Stimulated activated CD8-positive, alpha-beta memory T cell treated with anti-CD3 and anti-CD28 coated beads, Interleukin-4, amount 100 ng/mL, for 24 hours (primary cell): ENCODE data around the gene SRRD.

Source experiments
- DNase-seq: peaks from one replicate; pipeline ENCODE4 v3.0.0-alpha.2; 2020; ENCODE audit warnings: low read depth

The SRRD gene

DNA sequence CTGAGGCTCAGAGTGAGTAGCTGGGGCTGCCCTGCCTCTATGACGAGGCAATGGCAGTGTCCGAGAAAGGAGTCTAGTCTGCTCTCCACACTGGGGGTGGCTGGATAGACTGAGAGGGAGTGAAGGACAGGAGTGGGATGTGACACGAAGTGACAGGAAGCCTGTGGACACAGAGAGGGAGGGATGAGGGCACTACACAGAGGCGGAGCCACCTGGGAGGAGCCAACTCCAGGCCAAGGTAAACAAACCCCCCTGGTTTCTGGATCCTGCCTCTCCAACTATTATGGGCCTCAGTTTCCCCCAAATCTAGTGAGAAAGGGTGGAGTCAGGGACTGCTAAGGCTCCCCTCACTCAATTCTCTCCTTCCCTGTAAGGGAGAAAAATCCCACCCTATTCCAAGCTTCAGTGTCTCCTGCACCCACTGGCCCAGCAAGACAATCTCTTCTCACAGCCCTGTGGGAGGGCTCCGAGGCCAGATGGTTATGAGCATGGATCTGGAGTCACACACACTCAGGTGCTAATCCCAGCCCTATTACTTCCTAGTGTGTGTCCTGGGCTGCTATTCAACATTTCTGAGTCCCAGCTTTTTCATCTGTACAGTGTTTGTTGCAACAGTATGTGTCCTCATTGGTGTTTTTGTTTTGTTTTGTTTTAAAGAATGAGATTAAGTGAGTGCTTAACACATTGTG is 29.7 kb upstream of the SRRD start:
- DNase-seq: no peak

DNA sequence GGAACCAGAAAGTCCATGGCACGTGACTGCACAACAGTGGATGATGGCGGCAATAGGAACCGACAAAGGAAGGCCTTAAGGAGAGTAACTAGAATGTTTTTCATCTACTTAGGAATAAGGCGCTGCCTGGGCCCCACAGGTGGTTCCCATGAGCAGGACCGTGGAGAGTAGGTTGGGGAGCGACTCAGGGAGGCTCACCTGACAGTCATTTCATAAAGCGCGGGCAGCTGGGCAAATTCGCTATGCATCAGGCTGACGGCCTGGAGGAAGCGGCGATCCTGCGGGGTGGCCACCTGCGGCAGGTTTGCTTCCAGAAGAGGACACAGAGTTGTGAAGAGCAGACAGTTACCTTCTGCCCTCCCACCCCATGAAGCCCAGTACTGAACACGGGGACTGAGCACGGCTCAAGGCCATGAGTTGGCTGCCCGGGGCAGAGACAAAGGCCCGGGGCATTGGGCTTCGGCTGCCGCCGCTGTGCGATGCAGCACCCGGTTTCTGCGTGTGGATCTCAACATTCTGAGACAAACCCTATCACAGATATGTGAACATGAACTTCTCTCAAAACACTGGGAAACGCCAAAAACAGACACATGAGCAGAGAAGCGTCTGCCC is 25.9 kb upstream of the SRRD start:
- no peak for DNase-seq

DNA sequence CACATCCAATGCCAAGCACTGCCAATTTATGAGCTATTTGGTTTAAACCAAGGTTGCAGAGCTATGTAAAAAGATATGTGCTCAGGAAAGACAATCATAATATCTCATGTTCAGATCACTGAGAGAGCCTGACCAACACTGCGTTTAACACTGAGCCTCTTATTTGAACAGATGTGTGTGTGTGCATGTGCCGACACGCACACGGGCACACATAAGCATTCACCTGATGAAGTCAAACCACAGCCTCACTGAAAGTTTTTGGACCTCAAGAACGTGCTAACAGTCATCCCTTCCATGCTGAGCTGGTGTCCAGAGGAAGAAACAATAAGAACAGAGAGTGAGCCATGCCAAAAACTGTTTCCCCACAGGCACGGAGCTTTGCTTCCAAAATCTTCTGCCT is 23.5 kb upstream of the SRRD start:
- no peak for DNase-seq

DNA sequence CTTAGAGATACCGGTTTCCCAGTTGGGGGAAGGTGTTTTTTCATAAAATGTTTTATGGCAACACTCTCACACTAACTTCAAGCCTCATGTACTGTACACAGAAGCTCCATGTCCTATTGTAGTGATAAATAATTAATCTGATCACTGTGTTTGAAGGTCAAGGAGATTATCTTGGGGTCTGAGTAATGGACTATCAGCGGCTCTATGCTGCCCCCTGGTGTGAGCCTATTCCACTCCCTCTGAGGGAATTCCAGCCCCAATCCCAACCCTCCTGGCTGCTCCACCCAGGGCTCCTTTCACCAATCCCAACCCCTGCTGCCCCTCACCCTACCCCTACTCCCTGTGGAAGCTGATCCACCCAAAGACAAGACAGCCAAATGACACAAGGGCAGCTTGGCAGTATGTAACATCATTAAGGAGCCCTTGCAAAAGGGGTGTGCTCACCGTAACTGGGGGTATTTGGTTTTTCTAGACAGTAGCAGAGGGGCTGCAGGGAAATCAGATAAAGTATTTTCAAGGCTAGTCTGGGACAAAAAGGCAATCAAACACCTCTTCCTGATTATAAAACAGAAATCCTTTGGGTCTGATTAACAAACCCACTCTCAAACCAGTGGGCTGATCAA is 22.4 kb upstream of the SRRD start:
- no peak for DNase-seq

DNA sequence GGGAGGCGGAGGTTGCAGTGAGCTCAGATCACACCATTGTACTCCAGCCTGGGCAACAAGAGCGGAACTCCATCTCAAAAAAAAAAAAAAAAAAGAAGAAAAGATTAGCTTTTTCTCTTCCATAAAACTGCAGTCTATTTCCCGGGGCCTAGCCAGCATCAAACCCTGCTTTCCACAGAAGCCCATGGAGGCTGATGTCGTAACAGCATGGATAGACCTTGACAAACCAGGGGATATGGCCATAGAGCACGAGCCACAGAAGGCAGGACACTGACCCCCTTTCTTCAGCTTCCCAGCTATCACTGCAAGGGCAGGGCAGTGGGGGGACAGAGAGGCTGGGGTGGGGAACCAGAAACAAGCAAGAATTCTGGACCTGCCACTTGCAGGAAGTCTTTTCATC is 21.6 kb upstream of the SRRD start:
- no peak for DNase-seq

DNA sequence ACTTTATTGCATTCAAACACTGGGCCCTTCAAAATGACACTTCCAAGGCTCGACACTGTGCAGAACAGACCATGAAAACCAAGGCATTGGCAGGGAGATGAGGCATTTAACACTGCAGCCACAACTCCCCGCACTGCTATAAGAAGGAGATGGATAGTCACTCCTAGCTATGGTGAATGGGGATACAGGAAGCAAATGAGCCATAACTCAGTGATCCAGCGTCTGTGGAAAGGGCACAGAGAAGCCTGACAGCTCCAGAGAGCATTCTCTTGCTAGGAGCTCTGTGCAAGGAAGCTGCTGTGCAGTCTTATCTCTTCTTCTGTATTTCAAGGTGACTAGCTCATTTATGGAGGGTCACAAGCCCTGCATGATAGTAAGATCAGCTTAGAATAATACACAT is 21.0 kb upstream of the SRRD start:
- DNase-seq: no peak

DNA sequence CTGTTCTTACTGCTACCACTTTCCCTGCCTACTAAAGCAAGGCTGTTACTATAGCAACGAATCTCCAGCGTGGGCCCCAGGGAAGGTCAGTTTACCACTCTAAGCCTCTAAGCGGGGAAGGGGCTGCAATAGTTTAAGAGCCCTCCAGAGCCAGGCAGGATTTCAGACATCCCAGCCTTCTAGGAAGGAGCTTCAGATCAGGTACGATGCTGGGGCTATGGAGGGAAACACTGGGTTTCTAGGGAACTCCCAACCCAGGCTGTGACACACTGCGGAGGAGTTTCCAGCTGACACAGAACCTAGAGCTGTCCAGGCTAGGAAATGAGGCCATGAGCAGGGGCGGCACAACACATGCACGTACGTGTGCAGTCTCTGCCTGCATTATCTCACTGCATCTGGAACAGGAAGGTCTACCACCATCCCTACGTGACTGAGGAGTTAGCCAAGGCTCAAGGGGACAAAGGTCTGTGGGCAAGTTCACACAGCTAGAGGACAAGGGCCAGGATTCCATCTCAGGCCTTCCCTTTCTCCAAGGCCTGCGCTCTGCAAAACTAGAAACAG is 20.5 kb upstream of the SRRD start:
- DNase-seq: no peak

DNA sequence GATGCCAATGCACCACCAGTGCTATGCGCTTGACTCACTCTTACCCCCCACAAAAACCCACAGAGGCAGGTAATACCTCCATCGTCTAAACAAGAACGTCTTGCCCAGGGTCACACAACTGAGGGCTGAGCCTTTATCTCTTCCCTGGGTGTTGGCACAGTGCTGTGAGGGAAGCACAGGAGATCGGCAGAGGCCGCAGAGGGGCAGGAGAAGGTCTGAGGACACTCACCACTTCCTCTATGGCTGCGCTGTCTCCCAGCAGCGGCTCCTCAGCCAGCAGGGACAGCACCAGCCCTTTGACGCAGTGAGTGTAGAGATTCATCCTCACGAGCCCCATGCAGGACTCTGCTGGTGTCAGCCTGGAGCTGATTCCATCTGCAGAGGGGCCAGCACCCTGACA is 20.0 kb upstream of the SRRD start:
- DNase-seq: no peak

DNA sequence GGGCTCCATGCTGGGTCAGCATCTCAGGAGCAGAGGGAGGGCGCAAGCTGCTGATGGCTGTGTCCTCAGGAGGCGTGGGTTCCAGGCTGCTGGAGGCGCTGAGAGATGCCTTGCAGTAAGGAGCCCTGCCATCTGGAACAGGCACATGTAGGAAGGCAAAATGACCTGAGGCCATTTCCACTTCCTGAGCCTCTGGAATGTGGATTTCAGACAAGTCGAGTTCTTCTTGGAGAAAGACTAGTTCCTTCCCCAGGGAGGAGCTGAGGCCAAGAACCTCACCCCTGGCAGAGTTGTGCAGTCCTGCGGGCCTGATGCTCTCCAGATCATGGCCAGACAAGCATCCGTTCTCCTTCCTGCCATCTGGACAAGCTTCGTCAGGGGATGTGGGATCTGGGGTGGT is 19.4 kb upstream of the SRRD start:
- no peak for DNase-seq

DNA sequence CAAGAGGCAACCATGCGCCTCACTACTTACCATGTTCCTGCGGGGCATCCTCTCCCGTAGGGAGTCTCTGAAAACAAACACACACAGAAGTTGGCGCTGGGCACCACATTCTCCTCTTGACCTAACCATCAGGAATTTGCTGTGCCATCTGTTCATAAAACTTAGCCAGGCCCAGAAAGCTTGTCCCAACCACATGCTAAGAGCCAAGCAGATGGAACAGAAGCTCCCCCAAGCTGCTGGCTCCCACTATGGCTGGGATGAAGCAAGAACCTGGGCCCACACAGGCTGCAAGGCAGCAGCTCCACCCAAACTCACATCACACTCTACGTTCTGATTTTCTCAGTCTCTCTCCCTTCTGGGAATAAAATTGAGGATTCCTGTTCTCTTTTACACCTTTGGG is 17.5 kb upstream of the SRRD start:
- DNase-seq: no peak

DNA sequence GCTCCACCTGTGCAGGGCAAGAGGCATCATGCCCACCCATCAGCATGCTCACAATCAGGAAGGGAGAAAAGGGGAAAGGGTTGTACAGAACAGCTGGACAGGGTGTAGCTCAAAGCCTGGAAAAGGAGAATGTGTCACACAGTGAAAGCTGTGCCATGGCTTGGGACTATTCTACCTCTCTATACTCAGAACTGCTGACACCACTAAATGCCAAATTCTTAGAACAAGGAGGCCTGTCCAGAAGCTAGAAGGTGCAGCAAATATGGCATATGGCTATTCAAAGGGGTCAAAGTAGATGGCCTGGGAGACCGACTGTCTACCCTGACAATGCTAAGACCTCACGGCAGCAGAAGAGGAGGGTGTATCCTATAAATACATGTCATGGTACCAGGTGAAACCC is 12.9 kb upstream of the SRRD start:
- no peak for DNase-seq

DNA sequence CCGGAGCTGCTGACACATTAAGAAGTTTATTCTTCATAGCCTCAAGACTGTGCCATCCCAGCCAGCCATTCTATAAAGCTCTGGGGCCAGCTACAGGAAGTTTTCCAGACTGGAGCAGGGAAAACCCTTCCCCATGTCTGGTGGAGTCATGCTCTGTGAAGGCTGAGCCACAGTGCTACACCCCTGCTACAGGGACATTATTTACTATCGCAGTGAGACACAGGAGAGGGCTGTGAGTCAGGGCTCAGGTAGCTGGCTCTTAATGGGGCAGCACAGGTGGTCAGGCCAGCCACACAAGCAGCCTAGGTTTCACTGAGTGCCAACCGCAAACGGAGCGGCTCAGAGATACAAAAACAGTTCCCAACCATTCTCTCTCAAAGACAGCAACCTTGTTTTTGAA is 12.2 kb upstream of the SRRD start:
- DNase-seq: no peak

DNA sequence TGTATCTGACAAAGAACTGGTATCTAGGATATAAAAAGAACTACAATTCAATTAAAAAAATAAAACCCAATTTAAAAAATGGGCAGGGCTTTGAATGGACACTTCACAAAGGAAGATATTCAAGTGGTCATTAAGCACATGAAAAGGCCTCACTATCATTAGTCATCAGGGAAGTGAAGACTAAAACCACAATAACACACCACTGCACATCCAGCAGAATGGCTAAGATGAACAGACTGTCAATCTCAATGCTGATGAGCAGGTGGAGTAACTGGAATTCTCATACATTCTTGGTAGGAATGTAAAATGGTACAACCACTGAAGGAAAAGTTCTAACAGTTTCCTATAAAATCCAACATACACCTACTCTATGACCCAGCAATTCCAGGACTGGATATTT is 9.0 kb upstream of the SRRD start:
- no peak for DNase-seq

DNA sequence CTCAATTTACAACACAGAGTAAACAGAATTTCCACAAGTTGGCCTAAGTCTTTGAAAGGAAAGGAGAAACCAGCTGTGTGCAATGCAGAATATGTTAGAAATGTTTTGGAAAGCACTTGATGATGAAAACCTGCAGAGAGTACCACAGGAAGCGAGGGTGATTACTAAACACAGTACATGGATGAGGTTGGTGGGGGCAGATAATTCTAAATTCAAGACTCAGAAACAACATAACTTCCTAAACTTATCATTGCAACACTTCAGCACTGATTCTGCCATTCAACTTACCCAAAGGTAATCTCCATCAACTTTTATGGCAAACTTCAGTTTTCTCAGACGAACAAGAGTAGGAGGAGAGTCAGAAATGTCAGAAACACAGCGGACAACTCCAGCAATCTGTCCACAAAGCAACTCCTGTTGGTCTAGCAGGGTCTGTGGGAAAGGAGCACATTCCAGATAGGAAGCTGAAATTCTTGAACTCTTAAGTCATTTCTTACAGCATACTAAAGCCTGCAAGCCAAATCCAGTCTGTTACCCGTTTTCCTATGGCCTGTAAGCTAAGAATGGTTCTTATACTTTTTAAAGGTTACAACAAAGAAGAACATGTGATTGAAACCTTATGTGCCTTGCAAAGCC is 6.9 kb upstream of the SRRD start:
- DNase-seq: no peak

DNA sequence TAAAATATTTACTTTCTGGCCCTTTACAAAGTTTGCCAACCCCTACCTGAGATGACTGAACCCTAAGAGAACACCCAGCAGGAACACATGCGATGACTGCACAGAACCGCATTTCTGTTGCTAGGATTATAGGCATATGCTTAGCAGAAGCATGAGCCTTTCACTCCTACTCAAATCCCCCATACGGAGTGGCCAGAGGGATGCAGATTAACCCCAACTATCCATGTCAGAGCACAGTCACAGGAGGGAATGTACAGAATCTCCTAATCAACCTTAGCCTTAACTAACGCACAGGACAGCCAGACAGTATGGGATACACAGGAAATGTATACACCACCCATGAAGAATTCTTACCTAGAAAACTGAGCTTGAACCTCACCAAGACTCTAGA is 6.3 kb upstream of the SRRD start:
- DNase-seq: no peak

DNA sequence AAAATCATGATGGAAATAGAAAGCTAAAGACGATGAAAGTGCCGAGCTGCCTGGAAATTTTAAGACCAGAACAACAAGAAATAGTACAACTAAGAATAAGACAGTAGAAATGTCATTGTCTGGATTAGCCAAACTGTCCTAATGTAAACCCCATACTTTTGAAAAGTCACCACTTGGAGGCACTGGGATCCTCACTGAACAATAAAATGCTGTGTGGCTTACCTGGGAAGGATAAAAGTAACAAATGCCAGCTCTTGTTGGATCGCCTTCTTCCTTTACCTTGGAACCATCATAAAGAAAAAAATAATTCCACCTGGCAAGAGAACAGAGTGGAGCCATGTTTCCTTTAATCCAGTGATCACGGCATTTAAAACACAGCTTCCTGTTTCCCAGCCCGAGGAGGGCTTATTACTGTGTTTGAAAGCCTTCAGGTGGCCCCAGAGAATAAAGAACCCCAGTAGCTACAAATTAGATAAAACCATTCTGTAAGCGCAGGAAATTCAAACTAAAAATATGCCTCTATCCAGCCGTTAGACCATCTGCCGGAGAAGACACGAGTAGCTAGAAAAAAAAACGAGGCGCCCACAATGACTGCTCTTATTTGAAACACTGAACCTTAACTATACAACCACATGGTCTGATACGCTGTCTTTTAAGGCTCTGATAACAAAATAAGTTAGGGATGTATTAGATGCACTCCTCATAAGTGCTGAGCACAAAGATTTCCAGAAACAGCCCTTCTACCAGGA is 4.5 kb upstream of the SRRD start:
- DNase-seq: no peak

DNA sequence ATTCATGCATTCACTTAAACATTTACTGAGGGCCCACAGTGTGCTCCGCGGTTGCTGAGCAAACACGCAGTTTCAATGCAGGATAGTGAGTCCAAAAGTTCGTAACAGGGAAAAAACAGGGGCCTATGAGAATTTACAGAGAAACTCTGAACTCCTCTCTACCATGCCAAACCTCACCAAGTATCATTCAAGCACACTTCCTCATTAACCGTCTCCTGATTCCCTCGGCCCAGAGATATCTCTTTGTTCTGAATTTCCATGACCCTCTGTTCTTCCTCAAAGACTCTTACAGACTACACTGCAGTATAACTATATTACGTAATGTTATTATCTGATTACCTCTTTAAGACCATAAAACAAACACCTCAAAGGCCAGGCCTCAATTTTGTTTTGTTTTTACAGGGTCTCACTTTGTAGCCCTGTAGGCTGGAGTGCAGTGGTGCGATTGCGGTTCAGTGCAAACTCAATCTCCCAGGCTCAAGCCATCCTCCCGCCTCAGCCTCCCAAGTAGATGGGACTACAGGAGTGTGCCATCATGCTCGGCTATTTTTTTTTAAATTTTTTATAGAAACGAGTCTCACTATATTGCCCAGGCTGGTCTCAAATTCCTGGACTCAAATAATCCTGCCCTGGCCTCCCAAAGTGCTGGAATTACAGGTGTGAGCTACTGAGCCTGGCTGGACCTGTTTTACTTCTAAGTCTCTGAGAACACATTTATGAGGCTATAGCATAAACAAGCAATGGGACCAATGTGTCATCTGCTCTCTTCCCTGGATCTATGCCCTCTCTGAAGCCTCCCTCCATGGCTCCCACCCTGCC is 3.7 kb upstream of the SRRD start:
- DNase-seq: no peak

DNA sequence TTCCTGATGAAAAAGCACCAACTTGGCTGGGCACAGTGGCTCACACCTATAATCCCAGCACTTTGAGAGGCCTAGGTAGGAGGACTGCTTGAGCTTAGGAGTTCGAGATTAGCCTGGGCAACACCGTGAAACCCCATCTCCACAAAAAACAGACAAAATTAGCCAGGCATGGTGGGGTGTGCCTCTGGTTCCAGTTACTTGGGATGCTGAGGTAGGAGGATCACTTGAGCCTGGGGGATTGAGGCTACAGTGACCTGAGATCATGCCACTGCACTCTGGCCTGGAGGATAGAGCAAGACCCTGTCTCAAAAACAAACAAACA is 3.1 kb upstream of the SRRD start:
- DNase-seq: no peak

DNA sequence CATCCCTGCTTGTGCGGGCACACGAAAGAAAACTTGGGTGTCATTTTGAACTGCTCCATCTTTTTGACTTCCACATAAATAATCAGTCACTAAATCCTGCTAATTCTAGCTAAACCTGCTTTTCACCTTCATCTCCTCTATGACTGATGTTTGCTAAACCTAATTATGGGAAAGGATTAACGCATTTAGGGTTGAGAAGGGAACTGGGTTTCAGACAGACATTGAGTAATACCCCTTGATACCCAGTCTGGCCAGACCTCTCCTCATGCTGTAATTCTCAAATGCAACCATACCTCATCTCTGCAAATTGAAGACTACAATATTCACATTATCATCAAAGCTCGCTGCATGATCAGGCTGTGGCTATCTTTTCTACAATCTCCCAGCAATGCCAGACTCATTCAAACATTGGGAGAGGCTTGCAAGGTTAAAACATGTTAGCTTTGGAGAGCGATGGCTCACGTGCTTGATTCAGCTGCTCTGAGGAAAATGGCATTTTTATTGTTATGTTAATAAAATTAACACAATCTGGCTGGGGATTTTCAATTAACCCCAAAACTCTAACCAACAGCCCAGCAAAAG is 2.5 kb upstream of the SRRD start:
- no peak for DNase-seq

DNA sequence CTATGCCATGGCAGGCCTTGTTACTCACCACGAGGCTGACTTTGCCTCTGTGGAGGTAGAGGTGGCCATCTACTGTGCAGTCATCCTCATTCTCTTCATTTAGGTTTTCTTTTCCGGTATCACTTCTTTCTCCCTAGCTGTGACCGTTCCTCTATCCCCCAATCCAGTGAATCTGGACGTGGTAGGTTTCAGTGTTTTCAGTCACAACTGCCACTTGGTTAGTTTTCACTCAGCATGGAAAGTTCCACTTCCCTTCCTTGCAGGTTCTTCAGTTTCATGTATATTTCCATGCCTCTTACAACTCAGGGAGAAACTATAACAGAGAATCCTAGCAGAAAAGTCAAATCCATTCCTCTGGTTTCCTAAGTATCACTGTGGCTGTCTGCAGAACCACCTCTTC is 2.0 kb upstream of the SRRD start:
- no peak for DNase-seq

DNA sequence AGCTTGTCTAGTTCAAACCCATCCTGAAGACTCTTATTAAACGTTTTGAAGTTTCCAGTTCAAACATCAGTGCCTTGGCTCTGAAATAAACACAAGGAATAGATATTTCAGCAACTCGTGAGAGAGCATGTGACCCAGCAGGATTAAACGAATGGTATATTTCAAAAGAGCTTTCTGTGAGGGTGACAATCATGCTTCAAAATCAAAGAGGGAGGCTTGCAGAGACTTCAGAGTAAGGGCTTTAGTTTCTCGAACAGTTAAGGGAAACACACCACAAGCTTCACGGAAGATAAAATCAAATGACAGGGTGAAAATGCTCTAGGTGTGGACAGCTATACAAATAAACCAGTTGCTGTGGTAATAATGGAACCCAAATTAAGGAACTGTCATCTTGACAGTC is 1.5 kb upstream of the SRRD start:
- DNase-seq: no peak
